Suprapubic skin (tissue), 4 donors: Measurements from ENCODE around the gene PCED1B.

Experiments
- CTCF ChIP-seq, 2 donors: fragments of 200-600 bp in 1 of 2; fragments of 450-650 bp in 1 of 2; sonication (generic) in 1 of 2; IDR thresholded peaks; one replicate each; pipeline ENCODE4 v1.5.1; 2016 to 2019; ENCODE audit warnings: antibody characterized with exemption in 2 of 2, mild to moderate bottlenecking in 1 of 2, moderate library complexity in 1 of 2
- POLR2A ChIP-seq, 2 donors: fragments of 450-650 bp; IDR thresholded peaks; one replicate each; pipeline ENCODE4 v1.6.1; 2017; ENCODE audit warnings: antibody characterized with exemption in 2 of 2, mild to moderate bottlenecking in 2 of 2, moderate library complexity in 2 of 2
- POLR2AphosphoS5 ChIP-seq, 3 donors: sonication (generic); formaldehyde crosslinking; IDR thresholded peaks; one replicate each; pipeline ENCODE4 v1.6.1; 2017; ENCODE audit warnings: antibody characterized with exemption in 3 of 3

- TF ChIP-seq CTCF (IDR thresholded peaks at IDR 0.05) (no peak), POLR2A (IDR thresholded peaks at IDR 0.05) (no peak), POLR2AphosphoS5 (IDR thresholded peaks at IDR 0.05) (no peak)
These were observed 65.8 kb downstream of the PCED1B start for GRCh38 chr12:47145188-47145587.
